HT-29 (cell line): Measurements from ENCODE around the gene PDGFA. TPM values are rescaled to one million over a fixed set of nuclear protein-coding genes. Genes with fewer than 3 reads are reported as not detected.
A peak's percentile ranks its signal among the peaks of the same experiment; 100 is the strongest.

Source experiments
- DNase-seq: peaks from one replicate; pipeline ENCODE4 v3.0.0-alpha.2; 2015; ENCODE audit warnings: low spot score
- total RNA-seq: library from RNA; depleted of rRNA; stranded (reverse); fragments of >200 nt; shearing (Covaris generic); gene quantifications from 2 replicates; pipeline ENCODE4 v1.2.3, GENCODE V29; 2014; rRNA removed

PDGFA gene
- 15.8 and 17.3 TPM in 2 replicates for total RNA-seq

DNA sequence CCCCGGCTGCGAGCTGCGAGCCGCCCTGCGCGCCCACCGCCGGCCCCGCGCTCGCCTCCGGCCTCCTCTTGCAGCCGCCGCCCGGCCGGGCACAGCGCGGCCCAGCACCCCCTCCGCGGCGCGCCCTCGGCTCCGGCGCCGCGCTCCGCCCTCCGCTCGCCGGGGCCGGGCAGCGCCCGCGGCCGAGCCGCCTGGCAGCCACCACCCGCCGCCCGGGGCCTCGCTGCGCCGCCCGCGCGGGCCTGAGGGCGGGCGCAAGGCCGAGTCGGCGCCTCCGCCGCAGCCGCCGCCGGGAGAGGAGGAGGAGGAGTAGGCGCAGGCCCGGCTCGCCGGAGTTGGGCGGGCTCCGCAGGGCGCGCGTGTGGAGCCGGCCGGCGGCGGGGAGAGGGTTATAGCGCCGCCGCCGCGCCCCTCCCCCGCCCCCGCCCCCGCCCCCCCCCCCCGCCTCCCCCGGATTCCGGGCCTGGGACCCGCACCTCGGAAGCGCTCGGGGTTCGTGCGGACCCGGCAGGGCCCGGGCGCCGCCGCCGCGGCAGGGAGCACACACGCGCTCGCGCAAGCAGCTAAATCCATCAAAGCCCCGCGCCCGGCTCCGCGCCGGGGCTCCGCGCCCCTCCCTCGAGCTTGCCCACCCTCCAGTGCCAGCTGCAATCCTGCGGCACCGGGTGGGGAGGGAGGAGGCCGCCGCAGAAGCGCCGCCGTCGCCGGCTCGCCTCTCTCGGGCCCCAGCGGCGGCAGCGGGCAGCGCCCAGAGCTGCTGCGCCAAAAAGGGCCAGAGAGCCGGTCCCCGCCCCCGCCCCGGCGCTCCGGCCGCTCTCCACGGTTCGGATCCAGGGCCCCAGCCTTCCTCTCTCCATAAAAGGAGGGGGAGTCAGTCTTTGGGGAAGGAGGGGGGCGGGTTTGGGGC is at the start of gene PDGFA:
PDGFA (minus strand) TSS at position 363 of the 907 bp plus-strand sequence. CDS start 845 bp downstream, outside the sequence.
- peak; percentile 77 for DNase-seq

DNA sequence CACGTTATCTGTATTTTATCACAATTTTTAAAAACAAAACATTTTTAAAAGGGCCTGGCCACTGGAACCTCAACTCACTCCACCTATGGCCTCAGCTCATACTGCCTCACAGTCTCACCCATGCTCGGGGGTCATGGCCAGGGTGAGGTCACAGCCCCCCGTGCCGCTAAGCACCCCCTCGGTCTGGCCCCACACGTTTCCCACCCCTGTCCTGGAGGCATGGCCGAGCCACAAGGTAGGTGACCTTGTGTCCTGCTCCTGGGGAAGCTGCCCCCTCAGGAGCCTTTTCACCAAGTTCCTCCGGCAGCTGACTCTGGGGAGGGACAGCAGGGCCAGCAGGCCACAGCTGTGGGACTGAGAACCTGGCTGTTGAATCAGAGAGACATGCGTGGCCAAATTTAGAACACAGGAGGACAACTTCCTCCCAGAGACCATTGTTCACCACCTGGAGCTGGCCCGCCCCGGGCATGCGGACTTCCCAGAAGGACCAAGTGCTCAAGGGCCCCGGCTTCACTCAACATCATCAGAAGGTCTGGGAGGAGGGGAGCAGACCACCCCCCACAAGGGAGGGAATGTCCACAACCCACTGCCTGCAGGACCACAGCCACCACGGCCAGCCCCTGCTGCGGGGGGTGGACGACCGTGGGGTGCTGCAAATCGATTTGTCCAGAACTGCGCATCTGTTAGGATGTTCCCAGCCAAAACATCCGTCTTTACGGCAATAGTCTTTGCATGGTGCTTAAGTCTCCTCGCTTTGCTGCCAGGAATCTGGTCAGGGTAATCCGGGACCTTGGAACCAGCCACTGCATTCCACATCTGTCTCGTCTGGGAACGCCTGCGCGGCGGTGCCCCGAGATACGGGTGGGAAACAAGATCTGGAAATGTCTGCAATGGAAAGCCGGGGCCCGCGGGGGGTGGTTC is 48.6 kb upstream of the PDGFA start:
- no peak for DNase-seq

DNA sequence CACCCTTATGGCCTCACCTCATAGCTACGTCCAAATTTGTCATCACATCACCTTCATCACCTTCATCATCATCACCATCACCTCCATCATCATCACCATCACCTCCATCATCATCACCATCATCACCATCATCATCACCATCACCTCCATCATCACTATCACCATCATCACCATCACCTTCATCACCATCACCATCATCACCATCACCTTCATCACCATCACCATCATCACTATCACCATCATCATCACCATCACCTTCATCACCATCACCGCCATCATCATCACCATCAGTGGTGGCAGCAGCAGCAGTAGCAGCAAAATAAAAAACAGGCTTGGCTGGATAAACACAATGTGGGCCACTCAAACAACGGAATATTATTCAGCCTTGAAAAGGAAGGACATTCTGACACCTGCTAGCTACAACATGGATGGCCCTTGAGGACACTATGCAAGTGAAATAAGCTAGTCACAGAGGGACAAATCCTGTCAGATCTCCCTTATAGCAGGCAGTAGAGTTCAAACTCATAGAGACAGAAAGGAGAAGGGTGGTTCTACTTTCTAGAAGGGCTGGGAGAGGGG is 47.7 kb upstream of the PDGFA start:
- DNase-seq = no peak

- no peak for DNase-seq
Observed at GRCh38 chr7:566100-566499, 46.5 kb upstream of the PDGFA start.

- DNase-seq = no peak
Observed at GRCh38 chr7:564176-564865, 44.7 kb upstream of the PDGFA start.

DNA sequence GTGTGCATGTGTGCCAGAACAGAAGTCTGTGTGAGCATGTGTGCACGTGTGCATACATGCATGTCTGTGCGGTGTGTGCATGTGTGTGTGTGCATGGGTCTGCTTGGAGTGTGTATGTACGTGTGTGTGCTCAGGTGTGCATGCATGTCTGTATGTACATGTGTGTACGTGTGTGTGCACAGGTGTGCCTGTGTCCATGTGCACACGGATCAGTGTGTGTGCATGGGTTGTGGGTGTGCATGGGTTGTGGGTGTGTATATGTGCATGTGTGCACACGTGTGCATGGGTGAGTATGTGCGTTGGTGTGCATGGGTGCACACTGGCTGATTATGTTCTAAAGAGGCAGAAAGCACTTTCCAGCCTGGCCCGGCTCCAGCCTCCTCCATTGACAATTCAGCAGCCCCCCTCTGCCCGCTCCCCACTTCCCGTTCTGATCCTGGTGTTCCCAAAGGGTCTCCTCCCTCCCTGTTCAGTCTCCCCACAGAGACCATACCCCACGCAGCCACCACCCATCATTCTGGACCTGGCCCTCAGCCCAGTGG is 44.1 kb upstream of the PDGFA start:
- no peak for DNase-seq

DNA sequence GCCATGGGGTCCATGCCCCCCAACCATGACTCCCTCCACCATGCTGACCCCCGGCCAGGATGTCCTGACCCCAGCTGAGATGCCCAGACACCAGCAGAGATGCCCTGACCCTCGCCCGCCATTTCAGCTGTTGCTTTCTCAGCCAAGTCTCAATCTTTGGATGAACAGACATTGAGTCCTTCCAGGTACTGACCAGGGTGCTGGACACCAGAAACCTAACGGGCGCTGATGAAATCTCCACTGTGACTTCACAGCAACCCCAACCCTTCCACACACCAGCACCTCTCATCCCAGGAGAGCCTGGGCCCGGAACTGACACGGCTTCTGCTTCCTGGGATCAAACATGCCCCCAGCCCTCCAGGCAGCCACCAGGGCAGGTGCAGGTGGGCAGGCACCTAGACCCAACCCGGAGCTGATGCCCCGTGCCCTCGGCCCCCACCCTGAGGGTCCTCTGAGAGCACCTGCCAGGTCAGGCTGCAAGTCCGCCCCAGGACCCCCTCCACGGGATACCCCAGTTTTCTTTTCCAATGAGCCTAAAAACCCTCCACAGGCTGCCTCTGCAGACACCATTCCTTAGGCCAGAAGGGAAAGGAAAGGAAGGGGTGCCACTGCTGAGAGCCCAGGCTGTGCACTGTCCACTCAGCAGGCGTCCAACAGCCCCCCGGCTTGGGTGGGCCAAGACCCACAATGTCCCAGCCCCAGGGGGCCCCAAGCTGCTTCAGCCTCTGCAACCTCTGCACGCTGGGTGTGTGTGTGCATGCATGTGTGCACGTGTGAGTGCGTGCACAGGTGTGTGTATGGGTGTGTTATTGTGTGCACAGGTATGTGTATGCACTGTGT is 43.4 kb upstream of the PDGFA start:
- no peak for DNase-seq

DNA sequence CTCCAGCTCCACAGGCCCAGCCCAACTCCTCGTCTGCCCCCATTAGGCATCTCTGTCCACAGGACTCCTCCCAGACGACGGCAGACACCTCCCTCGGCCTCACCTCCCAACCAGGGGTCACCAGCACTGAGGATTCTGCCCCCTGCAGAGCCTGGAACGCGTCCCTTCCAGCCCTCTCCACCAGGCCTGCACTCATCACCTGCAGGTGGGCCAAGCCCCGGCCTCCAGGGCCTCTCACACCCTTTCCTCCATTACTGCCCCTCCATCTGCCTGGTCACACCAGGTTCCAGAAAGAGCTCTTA is 42.7 kb upstream of the PDGFA start:
- no peak for DNase-seq

GRCh38 chr7:561631-562373 is 42.2 kb upstream of the PDGFA start:
- DNase-seq = no peak

DNA sequence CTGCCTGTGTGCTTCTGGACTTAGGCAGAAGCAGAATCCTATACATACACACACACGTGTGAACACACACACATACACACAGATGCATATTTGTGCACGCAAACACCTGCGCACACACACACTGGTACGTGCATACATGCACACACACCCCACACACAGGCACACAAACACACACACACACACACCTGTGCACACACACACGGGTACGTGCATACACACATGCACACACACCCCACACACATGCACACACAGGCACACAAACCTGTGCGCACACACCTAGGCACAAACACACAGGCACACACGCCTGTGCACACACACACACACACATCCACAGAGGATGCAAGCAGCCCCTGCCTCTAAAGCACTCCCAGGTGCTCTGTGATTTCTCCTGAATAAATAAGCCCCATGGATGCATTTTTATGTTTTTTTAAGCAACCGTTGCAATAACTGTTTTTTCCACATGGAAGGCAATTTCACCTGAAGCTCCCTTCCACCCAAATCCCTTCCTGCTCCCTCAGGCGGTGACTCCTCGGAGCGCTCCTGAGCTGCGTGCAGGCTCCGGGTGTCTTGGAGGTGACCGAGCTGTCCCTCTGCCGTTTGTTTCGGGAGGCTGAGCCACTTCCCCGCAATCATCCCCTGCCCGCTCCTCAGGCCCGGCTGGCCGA is 41.5 kb upstream of the PDGFA start:
- DNase-seq = no peak

DNA sequence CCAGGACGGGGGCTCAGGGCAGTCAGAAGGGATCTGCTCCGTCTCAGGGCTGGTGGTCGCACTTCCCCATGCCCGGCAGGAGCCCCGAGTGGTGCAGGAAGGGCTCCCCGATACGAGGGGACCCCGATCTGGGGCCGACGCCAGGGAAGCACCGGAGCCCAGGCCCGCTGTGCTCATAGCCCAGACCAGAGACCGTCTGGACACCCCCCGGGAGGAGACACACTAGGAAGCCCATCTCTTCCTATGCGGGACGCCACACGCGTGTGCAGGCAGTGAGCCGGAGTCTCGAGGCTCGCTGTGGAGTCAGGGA is 39.7 kb upstream of the PDGFA start:
- DNase-seq = no peak

GRCh38 chr7:557558-557881 is 37.9 kb upstream of the PDGFA start:
- no peak for DNase-seq

- no peak for DNase-seq
Observed at GRCh38 chr7:556837-557557, 37.4 kb upstream of the PDGFA start.

DNA sequence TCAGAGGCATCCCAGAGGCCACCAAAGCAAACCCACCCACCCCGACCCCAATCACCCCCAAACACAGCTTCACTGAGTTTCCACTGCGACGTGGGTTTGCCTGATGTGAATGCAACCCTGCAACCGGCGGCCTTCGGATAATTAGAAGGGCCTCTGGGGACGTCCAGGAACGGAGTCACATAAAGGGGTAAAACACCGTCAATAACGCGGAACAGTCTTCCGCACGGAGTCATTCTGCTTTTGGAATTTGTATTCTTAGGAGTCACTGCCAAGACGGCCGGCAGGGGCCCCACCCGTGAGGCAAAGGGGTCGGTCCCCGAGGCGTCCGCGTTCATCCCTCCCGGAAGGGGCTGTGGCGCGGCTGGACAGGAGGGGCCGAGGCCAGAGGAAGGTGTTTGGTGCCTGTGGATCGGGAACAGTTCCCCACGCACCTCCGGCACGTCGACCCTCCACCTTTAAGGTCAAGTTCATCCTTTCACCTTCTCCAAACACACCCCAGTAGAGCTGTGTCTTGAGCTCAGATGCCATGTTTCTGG is 36.7 kb upstream of the PDGFA start:
- no peak for DNase-seq

- DNase-seq = no peak
Observed at GRCh38 chr7:555551-556160, 36.0 kb upstream of the PDGFA start.

- no peak for DNase-seq
Observed at GRCh38 chr7:553636-554111, 34.0 kb upstream of the PDGFA start.

DNA sequence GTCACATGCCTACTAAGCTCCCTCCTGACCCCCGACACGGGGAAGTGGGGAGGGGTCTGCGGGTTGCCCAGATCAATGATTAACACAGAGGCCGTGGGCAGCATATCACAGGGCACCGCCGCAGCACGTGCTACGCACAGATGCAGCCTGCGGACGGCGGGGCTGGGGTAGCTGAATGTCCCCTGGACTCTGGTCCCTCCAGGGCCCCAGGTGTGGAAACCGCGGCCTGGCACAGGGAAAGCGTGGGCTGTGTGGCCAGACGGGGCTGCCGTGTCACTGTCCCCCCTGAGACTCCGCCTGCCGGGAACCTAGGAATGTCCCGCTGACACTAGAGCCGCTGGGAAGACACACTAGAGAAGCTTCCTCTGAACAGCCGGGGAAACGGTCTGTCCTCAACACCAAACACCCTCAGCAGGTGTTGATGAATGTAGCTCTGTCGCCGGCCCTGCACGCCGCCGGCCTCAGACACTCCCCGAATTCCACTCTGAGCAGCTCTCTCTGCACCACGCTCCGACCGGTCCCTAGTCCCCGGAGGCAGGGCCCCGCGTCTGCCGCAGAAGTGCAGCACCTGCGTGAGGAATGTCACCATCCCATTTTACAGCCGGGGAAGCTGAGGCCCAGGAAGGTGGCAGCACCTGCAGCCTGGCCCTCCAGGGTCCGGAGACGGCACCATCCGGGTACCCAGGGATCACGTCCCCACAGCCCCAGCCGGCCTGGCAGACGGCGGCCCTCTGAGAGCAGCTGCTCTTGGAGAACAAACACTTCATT is 33.4 kb upstream of the PDGFA start:
- no peak for DNase-seq
